B cell (primary cell): Measurements from ENCODE around the gene CACNA2D4. TPM values are rescaled to one million over a fixed set of nuclear protein-coding genes. Genes with fewer than 3 reads are reported as not detected.
A peak's percentile ranks its signal among the peaks of the same experiment; 100 is the strongest.

Experiments
- ATAC-seq: fragments of 200-7000 bp; cut with Tn5 transposase; one replicate; pipeline ENCODE4 v1.10.0; 2021; ENCODE audit warnings: low read depth, mild to moderate bottlenecking, moderate number of reproducible peaks, moderate library complexity
- CTCF ChIA-PET: fragments of 350-600 bp; sonication (Branson Sonifier 250); formaldehyde crosslinking; loops from one replicate; lab custom pipeline; 2021; ENCODE audit warnings: antibody characterized with exemption, inconsistent platforms; lab: Charles Lee
- POLR2A ChIA-PET: fragments of 350-600 bp; sonication (Branson Sonifier 250); formaldehyde crosslinking; loops from one replicate; lab custom pipeline; 2021; ENCODE audit warnings: antibody characterized with exemption; lab: Charles Lee
- DNase-seq: peaks from one replicate; pipeline ENCODE4 v3.0.0; 2013
- H2AFZ ChIP-seq: 2 replicates; pipeline ENCODE4 v1.6.1; 2012; ENCODE audit warnings: mild to moderate bottlenecking, low read depth, low read length; ENCODE audit not compliant: insufficient read depth, poor library complexity, severe bottlenecking
- H3K27ac ChIP-seq, 2 donors: 1 replicate in 1 of 2; 2 replicates in 1 of 2; pipeline ENCODE4 v1.5.1; 2012 to 2013; ENCODE audit warnings: low read length in 2 of 2, mild to moderate bottlenecking in 2 of 2, moderate library complexity in 1 of 2
- H3K27me3 ChIP-seq, 4 experiments: fragments of 200-600 bp in 1 of 4; sonication (generic) in 1 of 4; replicated peaks in 1 of 4; 1 replicate in 2 of 4; 2 replicates in 2 of 4; pipeline versions ENCODE4 v1.6.1 to v1.7.0; 2013 to 2016; ENCODE audit warnings: low read length in 3 of 4, mild to moderate bottlenecking in 2 of 4, mixed read lengths in 1 of 4, moderate library complexity in 1 of 4; ENCODE audit not compliant: insufficient read depth in 4 of 4, control insufficient read depth in 3 of 4; ENCODE audit errors: control extremely low read depth in 1 of 4
- H3K36me3 ChIP-seq, 2 experiments: replicated peaks in 1 of 2; 1 replicate in 1 of 2; 2 replicates in 1 of 2; pipeline versions ENCODE4 v1.6.1 to v1.7.1; 2013; ENCODE audit warnings: low read length in 1 of 2; ENCODE audit not compliant: insufficient read depth in 2 of 2, control insufficient read depth in 1 of 2; ENCODE audit errors: control extremely low read depth in 1 of 2, extremely low read depth in 1 of 2
- H3K4me1 ChIP-seq, 2 donors: fragments of 200-600 bp in 1 of 2; sonication (generic) in 1 of 2; 1 replicate in 1 of 2; 2 replicates in 1 of 2; pipeline versions ENCODE4 v1.5.1 to v1.6.1; 2013 to 2017; ENCODE audit warnings: low read length in 2 of 2; ENCODE audit not compliant: control insufficient read depth in 2 of 2, insufficient read depth in 2 of 2
- H3K4me2 ChIP-seq: replicated peaks from 2 replicates; pipeline ENCODE3; 2012; ENCODE audit warnings: mild to moderate bottlenecking, low read depth, low read length; ENCODE audit not compliant: poor library complexity, severe bottlenecking
- H3K4me3 ChIP-seq, 5 experiments: fragments of 200-600 bp in 1 of 5; sonication (generic) in 1 of 5; 1 replicate in 3 of 5; 2 replicates in 2 of 5; pipeline versions ENCODE4 v1.5.1 to v1.7.0; 2011 to 2016; ENCODE audit warnings: low read length in 4 of 5, mild to moderate bottlenecking in 4 of 5, low read depth in 2 of 5, control low read depth in 1 of 5, moderate library complexity in 1 of 5; ENCODE audit not compliant: insufficient read depth in 1 of 5; ENCODE audit errors: control extremely low read depth in 1 of 5, extremely low read depth in 1 of 5
- H3K79me2 ChIP-seq: fragments of 200-600 bp; sonication (generic); one replicate; pipeline ENCODE4 v1.6.0; 2016; ENCODE audit warnings: low read length; ENCODE audit not compliant: control insufficient read depth, insufficient read depth
- H3K9ac ChIP-seq: fragments of 200-600 bp; sonication (generic); 2 replicates; pipeline ENCODE4 v1.6.1; 2017; ENCODE audit warnings: mild to moderate bottlenecking, low read length, moderate library complexity
- H3K9me3 ChIP-seq, 3 donors: one replicate each; pipeline versions ENCODE4 v1.6.1 to v1.7.1; 2013; ENCODE audit warnings: low read length in 2 of 3; ENCODE audit not compliant: control insufficient read depth in 2 of 3, insufficient read depth in 1 of 3; ENCODE audit errors: control extremely low read depth in 1 of 3
- H4K20me1 ChIP-seq: 2 replicates; pipeline ENCODE4 v1.6.0; 2012; ENCODE audit warnings: mild to moderate bottlenecking, low read length; ENCODE audit not compliant: insufficient read depth, control insufficient read depth, poor library complexity, severe bottlenecking
- H3K27ac Mint-ChIP-seq: one replicate; pipeline ENCODE4 v1.8.0; 2021; ENCODE audit warnings: mixed read lengths
- H3K27me3 Mint-ChIP-seq: one replicate; pipeline ENCODE4 v1.8.0; 2021; ENCODE audit warnings: mixed read lengths
- H3K4me1 Mint-ChIP-seq: one replicate; pipeline ENCODE4 v1.8.0; 2021; ENCODE audit warnings: mixed read lengths
- H3K4me3 Mint-ChIP-seq: one replicate; pipeline ENCODE4 v1.8.0; 2021; ENCODE audit warnings: mixed read lengths
- H3K9me3 Mint-ChIP-seq: one replicate; pipeline ENCODE4 v1.8.0; 2022; ENCODE audit warnings: mixed read lengths; ENCODE audit not compliant: insufficient read depth
- EZH2 ChIP-seq: IDR thresholded peaks from 2 replicates; pipeline ENCODE4 v1.6.1; 2012; ENCODE audit warnings: borderline replicate concordance, low read depth, mild to moderate bottlenecking, moderate library complexity, low read length; ENCODE audit not compliant: insufficient read depth, poor library complexity, severe bottlenecking
- WGBS: methylation state at CpG from one replicate; pipeline ENCODE4 v1.1.5; 2013; ENCODE audit warnings: missing lambda C conversion rate; ENCODE audit not compliant: insufficient coverage; 5-methylcytosine and 5-hydroxymethylcytosine counted together
- intact Hi-C: fragments of 100-400 bp; cut with micrococcal nuclease; formaldehyde crosslinking; loops from one replicate; pipeline ENCODE4 v1.10.0; 2022
- polyA plus RNA-seq: library from polyadenylated mRNA; depleted of rRNA; stranded (reverse); fragments of >200 nt; gene quantifications from 2 replicates; pipeline ENCODE4 v1.2.3, GENCODE V29; 2012
- total RNA-seq, 2 donors: library from RNA; stranded (reverse); fragments of 120-200 nt in 1 of 2; gene quantifications; 1 replicate in 1 of 2; 2 replicates in 1 of 2; pipeline versions ENCODE4 v1.2.3 to v1.2.4, GENCODE V29; 2013 to 2022
- TF ChIP-seq, protein P1 (sequence below): fragments of 200-600 bp; IDR thresholded peaks from one replicate; pipeline ENCODE4 v1.8.0; 2022; ENCODE audit warnings: antibody characterized with exemption, mild to moderate bottlenecking

The CACNA2D4 gene
- total and polyA plus RNA-seq, 2 donors (not counting 1 experiment from before 2014, with no cell fraction given) = 6.0 to 7.4 TPM

DNA sequence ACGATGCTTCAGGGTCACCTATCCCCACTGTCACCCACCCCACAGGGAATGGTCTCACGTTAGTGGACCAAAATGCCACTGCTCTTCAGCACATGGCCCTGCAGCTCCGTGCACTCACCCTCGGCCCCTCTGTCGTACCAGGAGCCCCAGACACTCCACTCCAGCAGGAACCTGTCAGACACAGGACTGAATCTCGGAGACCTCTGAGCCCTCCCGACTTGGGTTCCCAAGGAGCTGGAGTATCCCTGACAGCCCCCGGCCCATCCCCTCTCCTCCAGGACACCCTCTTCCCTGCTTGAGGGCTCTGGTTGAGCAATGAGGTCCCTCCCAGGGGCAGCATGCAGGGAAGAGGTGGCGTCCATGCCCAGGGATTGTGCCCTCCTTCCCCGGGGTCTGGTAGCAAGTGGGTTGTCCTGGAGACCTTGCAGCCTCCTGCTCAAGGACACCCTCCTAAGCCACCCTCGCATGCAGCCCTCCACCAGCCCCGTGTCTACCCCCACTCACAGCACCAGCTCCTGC, 118.5 kb downstream of the CACNA2D4 start:
- H3K27ac Mint-ChIP-seq = peak overlapping the region; percentile 26
- peaks cover 36% of the 10 kb centered on the region for H3K4me1 Mint-ChIP-seq
- H3K27me3 ChIP-seq = no peaks in the 10 kb centered on the region
- 88% methylated on average over 11 of the region's 12 CpGs for WGBS
- peaks cover 2% of the 10 kb centered on the region for H3K9me3 Mint-ChIP-seq
- ChIA-PET POLR2A (interaction anchor here (1.1 to 1.8 kb wide), 2 partner anchors 133 to 140 kb away, joined by 3 to 6 read pairs; no protein-coding TSS in a partner anchor), CTCF (interaction anchor here (1.0 to 11.3 kb wide), 3 partner anchors 125 to 147 kb away, joined by 3 to 327 read pairs (median 8); no protein-coding TSS in a partner anchor)
- no peaks in the 10 kb centered on the region for H3K36me3 ChIP-seq
- H4K20me1 ChIP-seq = no peaks in the 10 kb centered on the region
- H3K27me3 Mint-ChIP-seq = no peaks in the 10 kb centered on the region
- peaks cover 0 to 5% (median 0%) of the 10 kb centered on the region in 3 donors for H3K9me3 ChIP-seq
- no peak overlapping the region for H3K4me3 ChIP-seq
- peak overlapping the region; percentile 23 for H3K4me3 Mint-ChIP-seq
- no peak for ATAC-seq
- H3K4me1 ChIP-seq = peaks cover 9 to 40% of the 10 kb centered on the region in 2 donors
- no peaks in the 10 kb centered on the region for H3K79me2 ChIP-seq
- TF ChIP-seq, protein P1, sequence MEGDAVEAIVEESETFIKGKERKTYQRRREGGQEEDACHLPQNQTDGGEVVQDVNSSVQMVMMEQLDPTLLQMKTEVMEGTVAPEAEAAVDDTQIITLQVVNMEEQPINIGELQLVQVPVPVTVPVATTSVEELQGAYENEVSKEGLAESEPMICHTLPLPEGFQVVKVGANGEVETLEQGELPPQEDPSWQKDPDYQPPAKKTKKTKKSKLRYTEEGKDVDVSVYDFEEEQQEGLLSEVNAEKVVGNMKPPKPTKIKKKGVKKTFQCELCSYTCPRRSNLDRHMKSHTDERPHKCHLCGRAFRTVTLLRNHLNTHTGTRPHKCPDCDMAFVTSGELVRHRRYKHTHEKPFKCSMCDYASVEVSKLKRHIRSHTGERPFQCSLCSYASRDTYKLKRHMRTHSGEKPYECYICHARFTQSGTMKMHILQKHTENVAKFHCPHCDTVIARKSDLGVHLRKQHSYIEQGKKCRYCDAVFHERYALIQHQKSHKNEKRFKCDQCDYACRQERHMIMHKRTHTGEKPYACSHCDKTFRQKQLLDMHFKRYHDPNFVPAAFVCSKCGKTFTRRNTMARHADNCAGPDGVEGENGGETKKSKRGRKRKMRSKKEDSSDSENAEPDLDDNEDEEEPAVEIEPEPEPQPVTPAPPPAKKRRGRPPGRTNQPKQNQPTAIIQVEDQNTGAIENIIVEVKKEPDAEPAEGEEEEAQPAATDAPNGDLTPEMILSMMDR = no peak
- TF ChIP-seq EZH2 = no peak
- H3K4me2 ChIP-seq = no peak overlapping the region
- no peak overlapping the region for H3K27ac ChIP-seq
- no peak overlapping the region for H2AFZ ChIP-seq
- no peak for DNase-seq
- intact Hi-C loops = loop anchor here (1.0 to 10.0 kb wide), 4 partner anchors 140 to 1415 kb away; partner anchors contain the start of genes ITFG2 and KDM5A
- H3K9ac ChIP-seq = no peak overlapping the region
